Gastrocnemius medialis (tissue), 4 donors: ENCODE data around the gene NLRP11. TPM values are rescaled to one million over a fixed set of nuclear protein-coding genes. Genes with fewer than 3 reads are reported as not detected.

ENCODE experiments used
- ATAC-seq, 2 donors: fragments of 150-250 bp; one replicate each; pipeline ENCODE4 v1.9.1; 2016
- DNase-seq, 2 donors: peaks; one replicate each; pipeline ENCODE4 v3.0.0-alpha.2; 2019
- H3K27ac ChIP-seq, 4 donors: fragments of 200-600 bp; sonication (generic); 1 replicate in 1 of 4; 2 replicates in 3 of 4; pipeline ENCODE4 v1.5.1; 2016 to 2018; ENCODE audit warnings: mild to moderate bottlenecking in 2 of 4, moderate library complexity in 1 of 4
- H3K27me3 ChIP-seq, 3 donors: fragments of 200-600 bp; sonication (generic) in 2 of 3; 1 replicate in 1 of 3; 2 replicates in 2 of 3; pipeline versions ENCODE4 v1.5.1 to v1.6.0; 2016 to 2019; ENCODE audit warnings: mild to moderate bottlenecking in 1 of 3, moderate library complexity in 1 of 3
- H3K36me3 ChIP-seq, 2 donors: fragments of 200-600 bp; sonication (generic) in 1 of 2; one replicate each; pipeline ENCODE4 v1.5.1; 2017 to 2018
- H3K4me1 ChIP-seq, 2 donors: fragments of 200-600 bp; sonication (generic) in 1 of 2; one replicate each; pipeline ENCODE4 v1.5.1; 2016 to 2017; ENCODE audit warnings: mild to moderate bottlenecking in 2 of 2
- H3K4me3 ChIP-seq, 4 donors: fragments of 200-600 bp; sonication (generic) in 3 of 4; 1 replicate in 1 of 4; 2 replicates in 3 of 4; pipeline ENCODE4 v1.5.1; 2016 to 2019; ENCODE audit warnings: mild to moderate bottlenecking in 2 of 4
- H3K9me3 ChIP-seq, 3 donors: fragments of 200-600 bp; sonication (generic) in 2 of 3; 1 replicate in 1 of 3; 2 replicates in 2 of 3; pipeline ENCODE4 v1.5.1; 2016 to 2019
- POLR2A ChIP-seq, 2 donors: fragments of 450-650 bp; IDR thresholded peaks; one replicate each; pipeline ENCODE4 v1.6.1; 2017; ENCODE audit warnings: antibody characterized with exemption in 2 of 2, mild to moderate bottlenecking in 2 of 2, moderate library complexity in 2 of 2
- in situ Hi-C, 4 donors: fragments of 200-750 bp; cut with MboI; loops; one replicate each; pipeline versions ENCODE4 v1.15.0 to v1.8.0; 2017; ENCODE audit warnings: low sequenced_read_pairs in 4 of 4
- intact Hi-C: fragments of 100-400 bp; cut with DNase I; formaldehyde crosslinking; loops from one replicate; pipeline ENCODE4 v1.15.1; 2023; ENCODE audit warnings: low total_unique reads
- total RNA-seq, 4 donors: library from RNA; depleted of rRNA; stranded (reverse); fragments of >200 nt; gene quantifications; one replicate each; pipeline versions ENCODE4 v1.1.0 to v1.2.3, GENCODE V29; 2016
- TF ChIP-seq, protein P1 (sequence below), 5 experiments: fragments of 450-650 bp in 3 of 5; fragments of 200-600 bp in 2 of 5; sonication (generic) in 2 of 5; IDR thresholded peaks in 4 of 5; conservative IDR thresholded peaks in 1 of 5; 1 replicate in 4 of 5; 2 replicates in 1 of 5; pipeline ENCODE4 v1.5.1; 2016 to 2019; ENCODE audit warnings: antibody characterized with exemption in 5 of 5, mild to moderate bottlenecking in 3 of 5, moderate library complexity in 3 of 5

Gene NLRP11
- total RNA-seq, 4 donors from 2014 or later = not detected

DNA sequence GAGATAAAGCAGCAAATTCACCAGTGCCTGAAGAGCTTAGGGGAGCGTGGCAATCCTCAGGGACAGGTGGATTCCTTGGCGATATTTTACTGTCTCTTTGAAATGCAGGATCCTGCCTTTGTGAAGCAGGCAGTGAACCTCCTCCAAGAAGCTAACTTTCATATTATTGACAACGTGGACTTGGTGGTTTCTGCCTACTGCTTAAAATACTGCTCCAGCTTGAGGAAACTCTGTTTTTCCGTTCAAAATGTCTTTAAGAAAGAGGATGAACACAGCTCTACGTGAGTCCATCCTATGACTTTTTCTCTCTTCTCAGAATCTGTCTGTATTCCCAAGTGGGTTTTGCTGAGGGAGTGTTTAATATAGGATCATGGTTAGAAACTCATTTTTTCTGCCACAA lies 27.2 kb upstream of the NLRP11 start:
- H3K27me3 ChIP-seq = no peaks in the 10 kb centered on the region
- ATAC-seq (no peak), DNase-seq (no peak)
- H3K4me1 ChIP-seq = no peaks in the 10 kb centered on the region
- no peak overlapping the region for H3K27ac ChIP-seq
- H3K36me3 ChIP-seq = no peaks in the 10 kb centered on the region
- H3K9me3 ChIP-seq = no peaks in the 10 kb centered on the region
- H3K4me3 ChIP-seq = no peak overlapping the region
- TF ChIP-seq POLR2A (IDR thresholded peaks at IDR 0.05) = no peak
- in situ Hi-C loops (no loop called here), intact Hi-C loops (no loop called here)

DNA sequence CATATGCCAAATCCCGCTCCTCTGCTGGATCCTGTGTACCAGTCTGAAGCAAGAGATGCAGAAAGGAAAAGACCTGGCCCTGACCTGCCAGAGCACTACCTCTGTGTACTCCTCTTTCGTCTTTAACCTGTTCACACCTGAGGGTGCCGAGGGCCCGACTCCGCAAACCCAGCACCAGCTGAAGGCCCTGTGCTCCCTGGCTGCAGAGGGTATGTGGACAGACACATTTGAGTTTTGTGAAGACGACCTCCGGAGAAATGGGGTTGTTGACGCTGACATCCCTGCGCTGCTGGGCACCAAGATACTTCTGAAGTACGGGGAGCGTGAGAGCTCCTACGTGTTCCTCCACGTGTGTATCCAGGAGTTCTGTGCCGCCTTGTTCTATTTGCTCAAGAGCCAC lies 26.6 kb upstream of the NLRP11 start:
- Histone ChIP-seq H3K4me1 (no peaks in the 10 kb centered on the region), H3K36me3 (no peaks in the 10 kb centered on the region), H3K9me3 (no peaks in the 10 kb centered on the region), H3K4me3 (no peak overlapping the region), H3K27me3 (no peaks in the 10 kb centered on the region), H3K27ac (no peak overlapping the region)
- ATAC-seq = no peak
- no peak for TF ChIP-seq POLR2A (IDR thresholded peaks at IDR 0.05)
- TF ChIP-seq, protein P1, sequence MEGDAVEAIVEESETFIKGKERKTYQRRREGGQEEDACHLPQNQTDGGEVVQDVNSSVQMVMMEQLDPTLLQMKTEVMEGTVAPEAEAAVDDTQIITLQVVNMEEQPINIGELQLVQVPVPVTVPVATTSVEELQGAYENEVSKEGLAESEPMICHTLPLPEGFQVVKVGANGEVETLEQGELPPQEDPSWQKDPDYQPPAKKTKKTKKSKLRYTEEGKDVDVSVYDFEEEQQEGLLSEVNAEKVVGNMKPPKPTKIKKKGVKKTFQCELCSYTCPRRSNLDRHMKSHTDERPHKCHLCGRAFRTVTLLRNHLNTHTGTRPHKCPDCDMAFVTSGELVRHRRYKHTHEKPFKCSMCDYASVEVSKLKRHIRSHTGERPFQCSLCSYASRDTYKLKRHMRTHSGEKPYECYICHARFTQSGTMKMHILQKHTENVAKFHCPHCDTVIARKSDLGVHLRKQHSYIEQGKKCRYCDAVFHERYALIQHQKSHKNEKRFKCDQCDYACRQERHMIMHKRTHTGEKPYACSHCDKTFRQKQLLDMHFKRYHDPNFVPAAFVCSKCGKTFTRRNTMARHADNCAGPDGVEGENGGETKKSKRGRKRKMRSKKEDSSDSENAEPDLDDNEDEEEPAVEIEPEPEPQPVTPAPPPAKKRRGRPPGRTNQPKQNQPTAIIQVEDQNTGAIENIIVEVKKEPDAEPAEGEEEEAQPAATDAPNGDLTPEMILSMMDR (IDR thresholded peaks at IDR 0.05 in 4 of 5, conservative IDR thresholded peaks at IDR 0.05 in 1 of 5) = no peak
- no peak for DNase-seq
- in situ Hi-C loops = no loop called here
- intact Hi-C loops = no loop called here

DNA sequence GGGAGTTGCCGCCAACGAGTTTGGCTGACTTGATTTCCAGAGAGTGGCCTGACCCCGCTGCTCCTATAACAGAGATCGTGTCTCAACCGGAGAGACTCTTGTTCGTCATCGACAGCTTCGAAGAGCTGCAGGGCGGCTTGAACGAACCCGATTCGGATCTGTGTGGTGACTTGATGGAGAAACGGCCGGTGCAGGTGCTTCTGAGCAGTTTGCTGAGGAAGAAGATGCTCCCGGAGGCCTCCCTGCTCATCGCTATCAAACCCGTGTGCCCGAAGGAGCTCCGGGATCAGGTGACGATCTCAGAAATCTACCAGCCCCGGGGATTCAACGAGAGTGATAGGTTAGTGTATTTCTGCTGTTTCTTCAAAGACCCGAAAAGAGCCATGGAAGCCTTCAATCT lies 26.2 kb upstream of the NLRP11 start:
- H3K27me3 ChIP-seq = no peaks in the 10 kb centered on the region
- TF ChIP-seq POLR2A (IDR thresholded peaks at IDR 0.05) = no peak
- TF ChIP-seq, protein P1 (IDR thresholded peaks at IDR 0.05 in 4 of 5, conservative IDR thresholded peaks at IDR 0.05 in 1 of 5) = no peak
- DNase-seq = no peak
- no peaks in the 10 kb centered on the region for H3K9me3 ChIP-seq
- H3K36me3 ChIP-seq = no peaks in the 10 kb centered on the region
- H3K4me3 ChIP-seq = no peak overlapping the region
- H3K4me1 ChIP-seq = no peaks in the 10 kb centered on the region
- intact Hi-C loops (no loop called here), in situ Hi-C loops (no loop called here)
- no peak for ATAC-seq
- no peak overlapping the region for H3K27ac ChIP-seq

DNA sequence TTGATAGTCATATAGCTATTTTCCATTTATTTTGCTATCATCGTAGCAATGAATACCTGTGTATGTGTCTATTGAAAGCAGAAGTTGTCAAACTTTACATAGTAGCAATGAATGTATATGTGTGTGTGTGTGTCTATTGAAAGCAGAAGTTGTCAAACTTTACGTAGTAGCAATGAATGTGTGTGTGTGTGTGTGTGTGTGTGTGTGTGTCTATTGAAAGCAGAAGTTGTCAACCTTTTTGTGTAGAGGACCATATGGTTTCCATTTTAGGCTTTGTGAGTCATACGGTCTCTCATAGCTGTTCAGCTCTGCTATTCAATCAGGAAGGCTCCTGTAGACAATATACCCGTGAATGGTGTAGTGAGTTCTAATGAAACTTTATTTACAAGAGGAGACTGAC lies 25.4 kb upstream of the NLRP11 start:
- H3K27me3 ChIP-seq = no peaks in the 10 kb centered on the region
- DNase-seq (no peak), ATAC-seq (no peak)
- no peaks in the 10 kb centered on the region for H3K36me3 ChIP-seq
- H3K4me1 ChIP-seq = no peaks in the 10 kb centered on the region
- H3K27ac ChIP-seq = no peak overlapping the region
- no peak for TF ChIP-seq POLR2A (IDR thresholded peaks at IDR 0.05)
- TF ChIP-seq, protein P1 (IDR thresholded peaks at IDR 0.05 in 4 of 5, conservative IDR thresholded peaks at IDR 0.05 in 1 of 5) = no peak
- intact Hi-C loops = no loop called here
- H3K4me3 ChIP-seq = no peak overlapping the region
- in situ Hi-C loops = no loop called here
- H3K9me3 ChIP-seq = no peaks in the 10 kb centered on the region

DNA sequence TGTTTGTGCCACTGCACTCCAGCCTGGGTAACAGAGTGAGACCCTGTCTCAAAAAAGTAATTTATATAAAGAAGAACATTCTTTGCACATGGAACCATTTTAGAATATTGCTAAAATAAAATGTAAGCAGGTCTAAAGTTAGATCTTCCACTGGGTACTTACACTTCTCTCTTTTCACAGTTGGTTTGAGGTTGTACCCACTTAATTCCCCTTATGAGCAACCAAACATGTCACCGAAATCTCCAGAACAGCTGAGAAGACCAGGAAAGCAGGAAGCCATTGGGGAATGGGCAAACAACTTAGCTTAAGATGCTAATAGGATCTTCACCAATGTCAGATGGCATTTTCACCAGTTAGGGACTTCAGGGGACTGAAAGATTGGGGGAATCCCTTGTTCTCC lies 23.4 kb upstream of the NLRP11 start:
- no peaks in the 10 kb centered on the region for H3K27me3 ChIP-seq
- intact Hi-C loops = no loop called here
- ATAC-seq (no peak), DNase-seq (no peak)
- H3K4me1 ChIP-seq = no peaks in the 10 kb centered on the region
- no peaks in the 10 kb centered on the region for H3K36me3 ChIP-seq
- in situ Hi-C loops = no loop called here
- no peak overlapping the region for H3K4me3 ChIP-seq
- H3K27ac ChIP-seq = no peak overlapping the region
- TF ChIP-seq POLR2A (IDR thresholded peaks at IDR 0.05) = no peak
- TF ChIP-seq, protein P1 (IDR thresholded peaks at IDR 0.05 in 4 of 5, conservative IDR thresholded peaks at IDR 0.05 in 1 of 5) = no peak
- no peaks in the 10 kb centered on the region for H3K9me3 ChIP-seq
